Measurements from ENCODE around the gene FMNL1. TPM values are rescaled to one million over a fixed set of nuclear protein-coding genes. Genes with fewer than 3 reads are reported as not detected.

FMNL1 gene
- polyA plus RNA-seq, 1 experiment, result 2.0 TPM

GRCh38 chr17:45292696-45293412, 71.2 kb downstream of the FMNL1 start:
- TF ChIP-seq CTCF (IDR thresholded peaks at IDR 0.05; ENCODE audit: insufficient read depth, low read depth, low read length), result no peak
- Histone ChIP-seq H3K4me3 (ENCODE audit: low read depth, low read length) (no peak overlapping the region), H3K27me3 (ENCODE audit: control insufficient read depth, insufficient read depth, low read length) (no peaks in the 10 kb centered on the region), H3K36me3 (ENCODE audit: control insufficient read depth, insufficient read depth, low read length) (peaks cover 22% of the 10 kb centered on the region)
- POLR2A ChIA-PET, result no interaction called here
- DNase-seq (ENCODE audit: low read depth), result no peak
- CTCF ChIA-PET, result interaction anchor here (0.6 to 4.9 kb wide), 11 partner anchors 9 to 149 kb away, joined by 3 to 27 read pairs (median 4); no protein-coding TSS in a partner anchor

DNA sequence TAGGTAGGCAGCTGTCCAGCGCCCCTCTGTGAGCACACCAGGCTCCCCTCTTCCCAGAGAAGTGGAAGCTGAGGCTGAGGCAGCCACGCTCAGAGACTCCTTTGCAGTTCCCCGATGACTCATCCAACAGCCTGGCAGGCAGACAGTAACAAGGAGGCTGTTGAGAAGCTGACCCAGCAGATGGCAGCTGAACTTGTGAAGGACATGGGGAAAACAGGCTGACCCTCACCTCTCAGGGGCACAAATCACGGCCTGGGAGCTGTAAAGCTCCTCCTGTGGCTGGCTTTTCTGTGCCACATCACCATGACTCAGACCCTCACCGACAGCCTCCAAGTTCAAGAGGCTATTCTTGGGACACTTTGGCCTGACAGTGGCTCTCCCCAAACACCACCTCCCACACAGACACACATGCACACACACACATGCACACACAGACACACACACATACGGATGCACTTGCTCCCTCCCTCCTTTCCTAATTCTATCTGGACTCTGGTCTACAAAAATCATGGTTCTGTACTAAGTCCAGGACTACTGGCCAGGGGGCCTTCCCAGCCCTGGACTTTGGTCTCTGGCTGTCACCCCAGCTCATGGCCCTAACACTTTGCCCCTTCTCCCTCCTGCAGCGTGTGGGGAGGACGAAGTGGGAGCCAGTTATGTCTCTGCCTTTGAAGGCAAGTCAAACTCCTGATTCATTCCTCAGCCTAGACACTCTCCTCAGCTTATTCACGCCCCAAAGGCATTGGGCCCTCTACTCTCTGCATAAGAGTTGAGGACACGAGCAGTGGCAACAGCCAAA, 71.9 kb downstream of the FMNL1 start:
- H3K36me3 ChIP-seq (ENCODE audit: control insufficient read depth, insufficient read depth, low read length), result peaks cover 18% of the 10 kb centered on the region
- H3K4me3 ChIP-seq (ENCODE audit: low read depth, low read length), result no peak overlapping the region
- no peaks in the 10 kb centered on the region for H3K27me3 ChIP-seq (ENCODE audit: control insufficient read depth, insufficient read depth, low read length)
- peak; percentile 26; the same call in 1 of the 2 replicates for TF ChIP-seq CTCF (IDR thresholded peaks at IDR 0.05; ENCODE audit: insufficient read depth, low read depth, low read length)
- CTCF ChIA-PET, result interaction anchor here (0.7 to 4.9 kb wide), 17 partner anchors 9 to 158 kb away, joined by 3 to 27 read pairs (median 3); partner anchors contain the start of gene ACBD4
- DNase-seq (ENCODE audit: low read depth), result no peak
- POLR2A ChIA-PET, result no interaction called here

- CTCF ChIA-PET, result interaction anchor here (0.7 to 4.9 kb wide), 12 partner anchors 8 to 159 kb away, joined by 3 to 27 read pairs (median 3); partner anchors contain the start of gene ACBD4
- TF ChIP-seq CTCF (IDR thresholded peaks at IDR 0.05; ENCODE audit: insufficient read depth, low read depth, low read length), result no peak
- POLR2A ChIA-PET, result interaction anchor here (0.6 kb wide), 1 partner anchor 22 kb away, joined by 4 read pairs; the partner anchor contains the start of gene MAP3K14
- no peaks in the 10 kb centered on the region for H3K27me3 ChIP-seq (ENCODE audit: control insufficient read depth, insufficient read depth, low read length)
- no peak for DNase-seq (ENCODE audit: low read depth)
- peaks cover 12% of the 10 kb centered on the region for H3K36me3 ChIP-seq (ENCODE audit: control insufficient read depth, insufficient read depth, low read length)
- H3K4me3 ChIP-seq (ENCODE audit: low read depth, low read length), result no peak overlapping the region
Observed at GRCh38 chr17:45294506-45294905, 72.8 kb downstream of the FMNL1 start.

GRCh38 chr17:45296003-45296832, 74.5 kb downstream of the FMNL1 start:
- POLR2A ChIA-PET, result no interaction called here
- Histone ChIP-seq H3K4me3 (ENCODE audit: low read depth, low read length) (no peak overlapping the region), H3K36me3 (ENCODE audit: control insufficient read depth, insufficient read depth, low read length) (0 out of 2 replicates have a peak, but pooled peaks cover 4% of the 10 kb centered on the region), H3K27me3 (ENCODE audit: control insufficient read depth, insufficient read depth, low read length) (no peaks in the 10 kb centered on the region)
- CTCF ChIA-PET, result interaction anchor here (1.5 to 4.9 kb wide), 4 partner anchors 10 to 49 kb away, joined by 3 to 27 read pairs (median 8); no protein-coding TSS in a partner anchor
- TF ChIP-seq CTCF (IDR thresholded peaks at IDR 0.05; ENCODE audit: insufficient read depth, low read depth, low read length), result no peak
- no peak for DNase-seq (ENCODE audit: low read depth)

Data from BJ (cell line).